Activated B cell treated with CpG ODN at 0.5 μM for 24 hours (primary cell): ENCODE results near the gene DSCAM. TPM values are rescaled to one million over a fixed set of nuclear protein-coding genes. Genes with fewer than 3 reads are reported as not detected.

ENCODE experiments used
- ATAC-seq: fragments of 200-7000 bp; cut with Tn5 transposase; one replicate; pipeline ENCODE4 v1.10.0; 2021; ENCODE audit warnings: low read depth, mild to moderate bottlenecking, moderate library complexity
- CTCF ChIA-PET: fragments of 350-600 bp; sonication (Branson Sonifier 250); formaldehyde crosslinking; loops from one replicate; lab custom pipeline; 2021; ENCODE audit warnings: antibody characterized with exemption; lab: Charles Lee
- POLR2A ChIA-PET: fragments of 350-600 bp; sonication (Branson Sonifier 250); formaldehyde crosslinking; loops from one replicate; lab custom pipeline; 2021; ENCODE audit warnings: antibody characterized with exemption; lab: Charles Lee
- DNase-seq: peaks from one replicate; pipeline ENCODE4 v3.0.0; 2022
- H3K27ac Mint-ChIP-seq: one replicate; pipeline ENCODE4 v1.8.0; 2020; ENCODE audit warnings: mixed read lengths
- H3K27me3 Mint-ChIP-seq: one replicate; pipeline ENCODE4 v1.8.0; 2021; ENCODE audit warnings: mixed read lengths
- H3K36me3 Mint-ChIP-seq: one replicate; pipeline ENCODE4 v1.8.0; 2021; ENCODE audit warnings: low read depth, mixed read lengths
- H3K4me1 Mint-ChIP-seq: one replicate; pipeline ENCODE4 v1.8.0; 2021; ENCODE audit warnings: mixed read lengths
- H3K4me3 Mint-ChIP-seq: one replicate; pipeline ENCODE4 v1.8.0; 2020; ENCODE audit warnings: mild to moderate bottlenecking, mixed read lengths
- H3K9me3 Mint-ChIP-seq: one replicate; pipeline ENCODE4 v1.8.0; 2020; ENCODE audit warnings: mixed read lengths
- intact Hi-C: fragments of 100-400 bp; cut with micrococcal nuclease; formaldehyde crosslinking; loops from one replicate; pipeline ENCODE4 v1.15.1; 2024
- total RNA-seq: library from RNA; stranded (reverse); gene quantifications from 2 replicates; pipeline ENCODE4 v1.2.3, GENCODE V29; 2022
- TF ChIP-seq, protein P1 (sequence below): fragments of 200-600 bp; IDR thresholded peaks from one replicate; pipeline ENCODE4 v1.8.0; 2022; ENCODE audit warnings: antibody characterized with exemption, mild to moderate bottlenecking

DSCAM gene
- total RNA-seq, 1 donor from 2014 or later: not detected

DNA sequence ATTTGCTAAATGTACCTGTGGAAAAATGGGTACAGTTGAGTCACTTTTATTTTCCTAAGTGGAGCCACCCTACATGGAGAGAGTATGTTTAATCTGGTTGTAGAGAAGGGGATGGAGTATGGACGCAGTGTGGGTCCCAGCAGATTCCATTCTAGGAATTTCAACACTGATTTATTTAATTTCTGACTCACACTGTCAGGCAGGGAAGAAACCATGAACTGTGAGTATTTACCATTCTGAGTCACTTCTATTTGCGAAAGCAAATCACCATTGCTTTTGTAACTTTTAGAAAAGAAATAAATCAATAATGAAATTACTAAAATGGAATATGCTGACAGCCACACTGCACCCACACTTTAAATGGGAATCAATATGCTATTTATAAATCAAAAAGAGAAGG, 339.0 kb downstream of the DSCAM start:
- CTCF ChIA-PET: no interaction called here
- H3K4me1 Mint-ChIP-seq: no peaks in the 10 kb centered on the region
- H3K27ac Mint-ChIP-seq: no peak overlapping the region
- POLR2A ChIA-PET: no interaction called here
- H3K36me3 Mint-ChIP-seq: no peaks in the 10 kb centered on the region
- no peak for ATAC-seq
- no peaks in the 10 kb centered on the region for H3K27me3 Mint-ChIP-seq
- TF ChIP-seq, protein P1, sequence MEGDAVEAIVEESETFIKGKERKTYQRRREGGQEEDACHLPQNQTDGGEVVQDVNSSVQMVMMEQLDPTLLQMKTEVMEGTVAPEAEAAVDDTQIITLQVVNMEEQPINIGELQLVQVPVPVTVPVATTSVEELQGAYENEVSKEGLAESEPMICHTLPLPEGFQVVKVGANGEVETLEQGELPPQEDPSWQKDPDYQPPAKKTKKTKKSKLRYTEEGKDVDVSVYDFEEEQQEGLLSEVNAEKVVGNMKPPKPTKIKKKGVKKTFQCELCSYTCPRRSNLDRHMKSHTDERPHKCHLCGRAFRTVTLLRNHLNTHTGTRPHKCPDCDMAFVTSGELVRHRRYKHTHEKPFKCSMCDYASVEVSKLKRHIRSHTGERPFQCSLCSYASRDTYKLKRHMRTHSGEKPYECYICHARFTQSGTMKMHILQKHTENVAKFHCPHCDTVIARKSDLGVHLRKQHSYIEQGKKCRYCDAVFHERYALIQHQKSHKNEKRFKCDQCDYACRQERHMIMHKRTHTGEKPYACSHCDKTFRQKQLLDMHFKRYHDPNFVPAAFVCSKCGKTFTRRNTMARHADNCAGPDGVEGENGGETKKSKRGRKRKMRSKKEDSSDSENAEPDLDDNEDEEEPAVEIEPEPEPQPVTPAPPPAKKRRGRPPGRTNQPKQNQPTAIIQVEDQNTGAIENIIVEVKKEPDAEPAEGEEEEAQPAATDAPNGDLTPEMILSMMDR: no peak
- no peaks in the 10 kb centered on the region for H3K9me3 Mint-ChIP-seq
- H3K4me3 Mint-ChIP-seq: no peak overlapping the region
- intact Hi-C loops: no loop called here
- DNase-seq: no peak

DNA sequence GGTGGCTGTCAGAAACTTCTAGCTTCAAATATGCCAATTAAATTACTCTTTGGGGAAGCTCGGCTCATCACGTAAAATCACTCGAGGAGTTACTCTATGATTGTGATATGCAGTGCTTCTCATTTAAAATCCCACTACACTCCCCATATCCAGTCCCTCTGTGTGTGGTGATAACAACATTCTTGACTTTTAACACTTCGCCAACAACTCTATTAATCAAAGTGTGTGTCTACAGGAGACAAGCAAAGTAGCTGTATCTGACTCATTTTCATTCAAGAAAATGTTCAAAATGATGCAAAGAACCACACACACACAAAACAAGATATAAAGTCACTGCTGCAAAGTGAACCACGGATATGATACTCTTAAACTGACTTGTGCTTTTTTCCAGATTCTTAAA, 341.3 kb downstream of the DSCAM start:
- ATAC-seq (no peak), DNase-seq (no peak)
- intact Hi-C loops: no loop called here
- Mint-ChIP-seq H3K27me3 (no peaks in the 10 kb centered on the region), H3K36me3 (no peaks in the 10 kb centered on the region), H3K4me3 (no peak overlapping the region), H3K27ac (no peak overlapping the region), H3K9me3 (no peaks in the 10 kb centered on the region), H3K4me1 (no peaks in the 10 kb centered on the region)
- ChIA-PET POLR2A (no interaction called here), CTCF (no interaction called here)
- TF ChIP-seq, protein P1: no peak

DNA sequence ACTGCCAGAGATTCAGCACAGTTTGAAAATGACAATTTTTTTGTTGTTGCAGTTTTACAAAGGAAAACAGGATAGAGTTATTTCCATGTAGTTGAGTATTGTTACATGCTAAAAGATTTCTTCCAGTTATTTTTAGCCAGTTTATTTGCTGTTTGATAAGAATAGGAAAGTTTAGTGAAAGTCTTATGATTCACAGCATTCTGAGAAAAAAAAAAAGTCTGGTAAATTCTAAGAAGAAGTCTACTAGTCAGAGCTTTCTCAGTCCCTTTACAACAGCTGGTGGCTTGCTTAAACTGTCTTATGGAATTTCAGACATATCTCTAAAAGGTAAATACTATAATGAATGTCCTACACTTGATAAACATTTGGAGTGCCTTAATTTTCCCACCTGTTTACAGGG, 341.7 kb downstream of the DSCAM start:
- Mint-ChIP-seq H3K36me3 (no peaks in the 10 kb centered on the region), H3K4me3 (no peak overlapping the region), H3K27me3 (no peaks in the 10 kb centered on the region), H3K4me1 (no peaks in the 10 kb centered on the region), H3K27ac (no peak overlapping the region), H3K9me3 (no peaks in the 10 kb centered on the region)
- ChIA-PET POLR2A (no interaction called here), CTCF (no interaction called here)
- TF ChIP-seq, protein P1: no peak
- intact Hi-C loops: no loop called here
- ATAC-seq (no peak), DNase-seq (no peak)

DNA sequence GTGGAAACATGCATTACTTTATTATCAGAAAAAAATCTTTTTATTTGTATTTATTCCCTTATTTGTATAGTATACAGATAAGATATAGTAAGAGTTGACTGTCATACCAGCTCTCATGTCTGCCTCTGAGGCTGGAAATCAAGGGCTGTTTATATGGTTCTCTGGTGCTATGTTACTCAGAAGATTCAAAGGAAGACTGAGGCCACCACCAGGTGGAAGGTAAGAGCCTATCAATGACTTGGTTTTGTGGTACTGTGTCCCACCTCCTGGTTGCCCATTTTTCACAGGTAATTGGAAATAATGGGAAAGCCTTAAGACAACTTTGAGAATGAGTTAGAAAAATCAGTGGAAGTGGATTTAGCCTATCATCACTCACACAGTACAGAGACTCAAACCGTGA, 342.1 kb downstream of the DSCAM start:
- ATAC-seq (no peak), DNase-seq (no peak)
- TF ChIP-seq, protein P1: no peak
- intact Hi-C loops: no loop called here
- CTCF ChIA-PET: no interaction called here
- H3K4me1 Mint-ChIP-seq: no peaks in the 10 kb centered on the region
- H3K36me3 Mint-ChIP-seq: no peaks in the 10 kb centered on the region
- H3K9me3 Mint-ChIP-seq: no peaks in the 10 kb centered on the region
- no peak overlapping the region for H3K27ac Mint-ChIP-seq
- POLR2A ChIA-PET: no interaction called here
- H3K27me3 Mint-ChIP-seq: no peaks in the 10 kb centered on the region
- no peak overlapping the region for H3K4me3 Mint-ChIP-seq

DNA sequence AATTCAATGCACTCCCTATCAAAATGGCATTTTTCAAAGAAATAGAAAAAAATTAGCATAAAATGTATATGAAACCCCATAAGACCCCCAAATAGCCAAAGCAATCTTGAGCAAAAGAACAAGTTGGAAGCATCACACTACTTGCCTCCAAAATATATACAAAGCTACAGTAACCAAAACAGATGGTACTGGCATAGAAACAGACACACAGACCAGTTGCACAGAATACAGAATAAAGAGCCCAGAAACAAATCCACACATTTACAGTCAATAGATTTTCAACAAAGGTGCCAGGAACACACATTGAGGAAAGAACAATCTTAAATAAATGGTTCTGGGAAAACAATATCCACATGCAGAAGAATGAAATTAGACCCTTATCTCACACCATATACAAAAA, 350.8 kb downstream of the DSCAM start:
- Mint-ChIP-seq H3K4me3 (no peak overlapping the region), H3K9me3 (peaks cover 21% of the 10 kb centered on the region), H3K36me3 (no peaks in the 10 kb centered on the region), H3K27ac (no peak overlapping the region), H3K4me1 (no peaks in the 10 kb centered on the region), H3K27me3 (no peaks in the 10 kb centered on the region)
- TF ChIP-seq, protein P1: no peak
- intact Hi-C loops: no loop called here
- ChIA-PET CTCF (no interaction called here), POLR2A (no interaction called here)
- no peak for ATAC-seq
- DNase-seq: no peak
